H1 (cell line): ENCODE measurements around the gene CYGB. TPM values are rescaled to one million over a fixed set of nuclear protein-coding genes. Genes with fewer than 3 reads are reported as not detected.

Experiments used
- CTCF ChIA-PET: fragments of 300-600 bp; sonication (Branson Sonifier 250); formaldehyde crosslinking; loops from one replicate; lab custom pipeline; 2021; ENCODE audit not compliant: partially characterized antibody; lab: Charles Lee
- POLR2A ChIA-PET: fragments of 300-600 bp; sonication (Branson Sonifier 250); formaldehyde crosslinking; loops from one replicate; lab custom pipeline; 2021; ENCODE audit warnings: inconsistent platforms; ENCODE audit not compliant: partially characterized antibody; lab: Charles Lee
- DNase-seq, 2 experiments: peaks; one replicate each; pipeline versions ENCODE4 v3.0.0 to v3.0.0-alpha.2; 2010 to 2022; ENCODE audit warnings: low spot score in 2 of 2, low read depth in 1 of 2, mixed read lengths in 1 of 2
- FAIRE-seq: peaks from 2 replicates; lab custom pipeline; 2011; peaks lifted over from hg19 to GRCh38; lab: Jason Lieb, UNC
- H2AFZ ChIP-seq: 2 replicates; pipeline ENCODE4 v1.8.1; 2012; ENCODE audit warnings: low read length, inconsistent platforms
- H2AK5ac ChIP-seq: 2 replicates; pipeline ENCODE4 v1.6.1; 2013; ENCODE audit warnings: low read depth, low read length
- H2BK120ac ChIP-seq: replicated peaks from 2 replicates; pipeline ENCODE3; 2013; ENCODE audit warnings: low read depth, low read length, inconsistent platforms
- H2BK12ac ChIP-seq: 2 replicates; pipeline ENCODE4 v1.6.1; 2013; ENCODE audit warnings: low read depth, low read length
- H2BK15ac ChIP-seq: 2 replicates; pipeline ENCODE4 v1.6.1; 2013; ENCODE audit warnings: low read length
- H2BK20ac ChIP-seq: 2 replicates; pipeline ENCODE4 v1.6.1; 2013; ENCODE audit warnings: low read length
- H2BK5ac ChIP-seq: 2 replicates; pipeline ENCODE4 v1.6.1; 2013; ENCODE audit warnings: low read depth, low read length
- H3K14ac ChIP-seq: 2 replicates; pipeline ENCODE4 v1.6.1; 2013; ENCODE audit warnings: inconsistent platforms; ENCODE audit not compliant: insufficient read length
- H3K18ac ChIP-seq: 2 replicates; pipeline ENCODE4 v1.6.1; 2013; ENCODE audit warnings: low read length; ENCODE audit errors: extremely low read depth
- H3K23ac ChIP-seq: 2 replicates; pipeline ENCODE4 v1.6.1; 2013; ENCODE audit warnings: inconsistent platforms; ENCODE audit not compliant: insufficient read length
- H3K23me2 ChIP-seq: 2 replicates; pipeline ENCODE4 v1.6.1; 2013; ENCODE audit warnings: low read depth, low read length
- H3K27ac ChIP-seq: 2 replicates; pipeline ENCODE4 v1.6.1; 2011; ENCODE audit warnings: low read depth, low read length, inconsistent platforms
- H3K27me3 ChIP-seq, 4 experiments: replicated peaks in 1 of 4; 1 replicate in 1 of 4; 2 replicates in 3 of 4; pipeline versions ENCODE4 v1.6.1 to v1.8.1; 2011 to 2013; ENCODE audit warnings: low read length in 3 of 4, mild to moderate bottlenecking in 3 of 4, inconsistent platforms in 2 of 4, mixed read lengths in 2 of 4, moderate library complexity in 1 of 4; ENCODE audit not compliant: control insufficient read depth in 3 of 4, insufficient read depth in 3 of 4; ENCODE audit errors: extremely low read depth in 1 of 4
- H3K36me3 ChIP-seq, 4 experiments: 2 replicates each; pipeline versions ENCODE4 v1.6.1 to v1.8.1; 2011 to 2013; ENCODE audit warnings: mild to moderate bottlenecking in 4 of 4, low read length in 3 of 4, moderate library complexity in 2 of 4, control low read depth in 1 of 4, inconsistent platforms in 1 of 4; ENCODE audit not compliant: insufficient read depth in 4 of 4, control insufficient read depth in 2 of 4
- H3K4ac ChIP-seq: replicated peaks from 2 replicates; pipeline ENCODE3; 2013; ENCODE audit warnings: low read length, low read depth, mixed read lengths, inconsistent platforms; ENCODE audit not compliant: insufficient read length
- H3K4me1 ChIP-seq, 4 experiments: replicated peaks in 1 of 4; 1 replicate in 1 of 4; 2 replicates in 3 of 4; pipeline versions ENCODE4 v1.6.1 to v1.8.1; 2011 to 2013; ENCODE audit warnings: low read length in 3 of 4, inconsistent platforms in 2 of 4, mixed read lengths in 1 of 4; ENCODE audit not compliant: insufficient read depth in 4 of 4, control insufficient read depth in 3 of 4
- H3K4me2 ChIP-seq, 2 experiments: 2 replicates each; pipeline versions ENCODE4 v1.6.1 to v1.8.1; 2011 to 2013; ENCODE audit warnings: low read depth in 2 of 2, low read length in 2 of 2, control low read depth in 1 of 2, inconsistent platforms in 1 of 2, mild to moderate bottlenecking in 1 of 2; ENCODE audit not compliant: insufficient read depth in 1 of 2
- H3K4me3 ChIP-seq, 4 experiments: fragments of 200-600, 300-600 bp in 1 of 4; sonication (generic), shearing (Covaris generic), sonication (Bioruptor Twin) in 1 of 4; 2 replicates each; pipeline versions ENCODE4 v1.5.1 to v1.8.1; 2011 to 2016; ENCODE audit warnings: low read length in 4 of 4, low read depth in 3 of 4, control low read depth in 2 of 4, inconsistent platforms in 2 of 4, mild to moderate bottlenecking in 2 of 4, mixed read lengths in 1 of 4, moderate library complexity in 1 of 4; ENCODE audit not compliant: insufficient read depth in 2 of 4; ENCODE audit errors: extremely low read depth in 1 of 4
- H3K56ac ChIP-seq: replicated peaks from 2 replicates; pipeline ENCODE3; 2013; ENCODE audit warnings: low read depth, mild to moderate bottlenecking, mixed read lengths, low read length, inconsistent platforms; ENCODE audit not compliant: insufficient read length
- H3K79me1 ChIP-seq: 2 replicates; pipeline ENCODE4 v1.6.1; 2013; ENCODE audit warnings: low read depth, low read length, control low read depth
- H3K79me2 ChIP-seq, 2 experiments: 2 replicates each; pipeline versions ENCODE4 v1.6.1 to v1.8.1; 2012 to 2013; ENCODE audit warnings: low read length in 2 of 2, mild to moderate bottlenecking in 2 of 2, inconsistent platforms in 1 of 2; ENCODE audit not compliant: insufficient read depth in 2 of 2, control insufficient read depth in 1 of 2
- H3K9ac ChIP-seq, 4 experiments: replicated peaks in 1 of 4; 1 replicate in 1 of 4; 2 replicates in 3 of 4; pipeline versions ENCODE4 v1.6.1 to v1.8.1; 2011 to 2013; ENCODE audit warnings: low read depth in 3 of 4, low read length in 3 of 4, control low read depth in 2 of 4, mild to moderate bottlenecking in 2 of 4, moderate library complexity in 2 of 4, inconsistent platforms in 1 of 4; ENCODE audit errors: extremely low read depth in 1 of 4
- H3K9me3 ChIP-seq, 2 experiments: 2 replicates each; pipeline versions ENCODE4 v1.6.1 to v1.8.1; 2012 to 2013; ENCODE audit warnings: mild to moderate bottlenecking in 2 of 2, moderate library complexity in 2 of 2, control low read depth in 1 of 2, inconsistent platforms in 1 of 2, low read depth in 1 of 2, low read length in 1 of 2, mixed read lengths in 1 of 2; ENCODE audit not compliant: insufficient read depth in 2 of 2
- H4K20me1 ChIP-seq, 2 experiments: replicated peaks in 1 of 2; 2 replicates each; pipeline versions ENCODE3 to v1.8.1; 2011 to 2013; ENCODE audit warnings: inconsistent platforms in 2 of 2, low read length in 2 of 2, mild to moderate bottlenecking in 1 of 2; ENCODE audit not compliant: insufficient read depth in 2 of 2, control insufficient read depth in 1 of 2
- H4K5ac ChIP-seq: 2 replicates; pipeline ENCODE4 v1.6.1; 2013; ENCODE audit warnings: low read length, low read depth, mixed read lengths, inconsistent platforms; ENCODE audit not compliant: insufficient read length
- H4K8ac ChIP-seq: 2 replicates; pipeline ENCODE4 v1.8.0; 2013; ENCODE audit warnings: mild to moderate bottlenecking, moderate library complexity, low read length, inconsistent platforms; ENCODE audit not compliant: insufficient read depth; ENCODE audit errors: extremely low read depth
- H4K91ac ChIP-seq: replicated peaks from 2 replicates; pipeline ENCODE3; 2013; ENCODE audit warnings: low read length, mixed read lengths, inconsistent platforms; ENCODE audit not compliant: insufficient read length
- CBX8 ChIP-seq: fragments of 300-800, 300-1000 bp; sonication (generic); IDR thresholded peaks from 2 replicates; pipeline ENCODE4 v1.7.1; 2016; ENCODE audit warnings: low read depth, low read length, borderline replicate concordance
- EGR1 ChIP-seq: IDR thresholded peaks from 2 replicates; pipeline ENCODE4 v1.6.1; 2011; ENCODE audit warnings: low read depth, low read length, borderline replicate concordance
- KDM1A ChIP-seq: fragments of 200-600, 300-600 bp; sonication (generic); IDR thresholded peaks from 2 replicates; pipeline ENCODE4 v1.7.1; 2016; ENCODE audit warnings: mild to moderate bottlenecking, low read length, borderline replicate concordance
- NRF1 ChIP-seq: IDR thresholded peaks from 2 replicates; pipeline ENCODE4 v1.6.1; 2011; ENCODE audit warnings: mild to moderate bottlenecking, low read depth, low read length, improper control_type of control experiment
- PHF8 ChIP-seq: fragments of 200-600 bp; sonication (generic); conservative IDR thresholded peaks from 2 replicates; pipeline ENCODE4 v1.7.1; 2012; ENCODE audit warnings: low read depth, mild to moderate bottlenecking, inconsistent platforms, low read length, moderate library complexity
- RXRA ChIP-seq: IDR thresholded peaks from 2 replicates; pipeline ENCODE4 v1.6.1; 2011; ENCODE audit warnings: low read depth, mild to moderate bottlenecking, low read length, moderate library complexity; ENCODE audit not compliant: insufficient read depth
- SIN3A ChIP-seq, 2 experiments: IDR thresholded peaks in 1 of 2; conservative IDR thresholded peaks in 1 of 2; 2 replicates each; pipeline ENCODE4 v1.6.1; 2011 to 2012; ENCODE audit warnings: low read length in 2 of 2, improper control_type of control experiment in 1 of 2, low read depth in 1 of 2, mild to moderate bottlenecking in 1 of 2
- SUZ12 ChIP-seq: fragments of 200-600 bp; sonication (generic); IDR thresholded peaks from 2 replicates; pipeline ENCODE4 v1.6.1; 2012; ENCODE audit warnings: mild to moderate bottlenecking, inconsistent platforms, low read length, moderate library complexity, mixed read lengths
- WGBS, 2 experiments: shearing (Covaris generic) in 1 of 2; methylation state at CpG; one replicate each; pipeline versions ENCODE4 v1.1.6 to v1.1.7; 2013 to 2015; ENCODE audit warnings: low lambda C conversion rate in 2 of 2, mixed read lengths in 2 of 2, inconsistent platforms in 1 of 2, low coverage in 1 of 2, missing lambda C conversion rate in 1 of 2; ENCODE audit not compliant: insufficient replicate concordance in 2 of 2, insufficient coverage in 1 of 2, insufficient read length in 1 of 2; ENCODE audit errors: extremely low coverage in 1 of 2, missing lambda C conversion rate in 1 of 2; 5-methylcytosine and 5-hydroxymethylcytosine counted together
- polyA plus RNA-seq, 7 experiments: library from polyadenylated mRNA; depleted of rRNA in 3 of 7; stranded (reverse) in 5 of 7; unstranded in 2 of 7; fragments of >200 nt in 5 of 7; fragments of 200-250 nt in 2 of 7; gene quantifications; 1 replicate in 5 of 7; 2 replicates in 1 of 7; 4 replicates in 1 of 7; pipeline versions ENCODE4 v1.2.1 to v1.2.3, GENCODE V29; 2011 to 2013; ENCODE audit warnings: missing spikeins in 2 of 7, mixed read lengths in 2 of 7
- total RNA-seq: library from RNA; stranded (reverse); fragmentation: NEBNext Ultra II Directional; extraction: Animal tissue kit (Norgen Biotek cat#: 25700); gene quantifications from 2 replicates; pipeline ENCODE4 v1.2.1, GENCODE V29; 2021
- TF ChIP-seq, protein P1 (sequence below): IDR thresholded peaks from 2 replicates; pipeline ENCODE4 v1.6.1; 2012; ENCODE audit warnings: inconsistent platforms

The CYGB gene
- total and polyA plus RNA-seq, 2 of the 8 experiments (the other 6 are each of a cell fraction or from before 2014, with no cell fraction given), result 2.7 to 3.7 TPM

DNA sequence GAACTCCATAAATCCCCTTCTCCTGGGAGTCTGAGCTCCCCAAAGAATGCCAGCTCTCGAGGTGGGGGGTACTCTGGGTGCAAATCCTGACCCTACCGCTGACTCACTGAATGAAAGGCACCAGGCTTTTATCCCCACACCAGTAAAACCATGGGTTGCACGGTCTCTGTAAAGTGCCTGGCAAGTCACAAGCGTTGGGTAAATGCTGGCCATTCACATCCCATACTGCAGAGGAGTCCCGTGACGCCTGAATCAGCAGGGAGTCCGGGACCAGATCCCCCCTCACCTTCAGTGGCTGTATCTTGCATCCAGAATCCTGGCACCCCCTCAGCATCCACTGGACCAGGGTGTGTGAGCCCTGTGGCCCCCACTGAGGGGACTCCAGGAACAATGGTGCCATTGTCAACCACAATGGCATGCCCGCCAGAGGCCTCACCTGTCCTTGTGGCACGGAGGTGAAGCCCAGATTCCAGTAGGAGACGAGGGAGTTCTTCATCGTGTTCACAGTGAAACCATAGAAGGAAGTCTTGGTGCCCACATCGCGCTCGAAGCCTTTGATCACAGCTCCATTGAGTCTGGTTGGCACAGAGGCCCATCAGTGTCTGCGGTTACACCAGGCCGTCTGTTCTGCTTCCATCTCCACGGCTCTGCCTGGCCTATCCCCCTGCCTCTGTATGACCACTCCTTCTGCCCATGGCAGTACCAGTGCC lies 34.8 kb upstream of the CYGB start:
- H2BK20ac ChIP-seq, result no peak overlapping the region
- H3K18ac ChIP-seq, result no peak overlapping the region
- no peak for FAIRE-seq
- no peaks in the 10 kb centered on the region; a peak in 2 of 7 replicates for H3K27me3 ChIP-seq
- no peak overlapping the region for H3K23ac ChIP-seq
- H3K23me2 ChIP-seq, result no peaks in the 10 kb centered on the region; the same call in 1 of the 2 replicates
- no peak overlapping the region for H4K5ac ChIP-seq
- H2BK120ac ChIP-seq, result no peak overlapping the region
- TF ChIP-seq KDM1A (no peak), PHF8 (no peak), CBX8 (no peak), NRF1 (no peak), EGR1 (no peak), SIN3A (conservative IDR thresholded peaks at IDR 0.05 in 1 of 2, IDR thresholded peaks at IDR 0.05 in 1 of 2; ENCODE audit: low read depth in 1 of 2, low read length in 2 of 2) (no peak), RXRA (no peak), SUZ12 (no peak)
- TF ChIP-seq, protein P1, sequence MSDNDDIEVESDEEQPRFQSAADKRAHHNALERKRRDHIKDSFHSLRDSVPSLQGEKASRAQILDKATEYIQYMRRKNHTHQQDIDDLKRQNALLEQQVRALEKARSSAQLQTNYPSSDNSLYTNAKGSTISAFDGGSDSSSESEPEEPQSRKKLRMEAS, result no peak
- no peak overlapping the region for H2BK15ac ChIP-seq
- no peak overlapping the region for H3K27ac ChIP-seq
- H3K14ac ChIP-seq, result no peak overlapping the region
- no peak overlapping the region for H3K9ac ChIP-seq
- H3K56ac ChIP-seq, result no peak overlapping the region
- no peaks in the 10 kb centered on the region; the same call in 1 of the 2 replicates for H3K79me1 ChIP-seq
- H4K20me1 ChIP-seq, result peaks cover under 1 to 8% of the 10 kb centered on the region in 2 experiments
- no peak overlapping the region for H2BK12ac ChIP-seq
- ChIA-PET CTCF (interaction anchor here (0.7 to 9.3 kb wide), 9 partner anchors 8 to 117 kb away, joined by 3 to 71 read pairs (median 4); partner anchors contain the start of gene PRCD), POLR2A (interaction anchor here (0.8 to 7.7 kb wide), 5 partner anchors 9 to 116 kb away, joined by 3 to 133 read pairs (median 4); no protein-coding TSS in a partner anchor)
- H3K4ac ChIP-seq, result no peak overlapping the region
- H3K79me2 ChIP-seq, result no peaks in the 10 kb centered on the region
- no peak for DNase-seq
- no peak overlapping the region for H4K8ac ChIP-seq
- no peaks in the 10 kb centered on the region for H3K9me3 ChIP-seq
- H3K36me3 ChIP-seq, result no peaks in the 10 kb centered on the region; a peak in 1 of 8 replicates
- H3K4me2 ChIP-seq, result no peak overlapping the region
- no peak overlapping the region for H2AFZ ChIP-seq
- 88% methylated on average over 17 of the region's 17 CpGs; no CpG with 5 or more reads in 1 of the 2 experiments for WGBS, 2 experiments
- H3K4me3 ChIP-seq, result no peak overlapping the region
- peaks cover 0 to 21% (median 5%) of the 10 kb centered on the region in 4 experiments; a peak in 6 of 7 replicates for H3K4me1 ChIP-seq
- no peak overlapping the region for H2BK5ac ChIP-seq
- no peak overlapping the region for H4K91ac ChIP-seq
- no peak overlapping the region for H2AK5ac ChIP-seq
